ENCODE measurements around the gene SETBP1.

Gene SETBP1

DNA sequence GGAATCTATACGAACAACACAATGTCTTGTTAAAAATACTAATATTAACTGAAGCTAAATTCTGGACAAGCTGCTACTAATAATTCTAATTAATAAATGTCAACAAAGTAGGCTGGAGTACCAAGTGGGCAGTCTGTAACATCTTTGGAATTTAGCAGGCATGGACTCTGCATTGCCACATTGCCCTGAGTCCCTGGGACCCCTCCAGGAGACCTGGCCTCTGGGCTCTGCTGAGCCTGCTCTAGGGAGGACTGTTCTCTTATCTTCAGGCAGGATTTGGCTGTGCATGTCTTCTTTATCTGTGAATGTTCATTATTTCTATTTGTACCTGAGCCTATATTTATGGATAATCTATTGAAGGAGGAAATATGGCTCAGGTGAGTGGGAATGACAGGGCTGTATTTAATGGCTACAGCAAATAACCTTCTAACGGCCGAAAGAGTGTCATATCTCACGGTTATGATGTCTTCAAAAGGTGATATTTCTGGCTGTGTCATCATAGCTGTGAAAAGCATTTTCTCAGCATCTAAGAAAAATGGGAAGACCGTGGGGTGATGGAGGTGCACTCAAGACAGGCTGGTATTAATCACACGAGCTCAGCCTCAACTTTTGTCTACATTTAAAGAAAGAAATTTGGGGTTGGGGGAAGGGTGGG, 28.6 kb upstream of the SETBP1 start:
- no peaks in the 10 kb centered on the region for H3K9me2 ChIP-seq (ENCODE audit: low read depth, low read length)
- no peak overlapping the region for H3K4me2 ChIP-seq (ENCODE audit: low read length)
- no peaks in the 10 kb centered on the region for H4K20me1 ChIP-seq (ENCODE audit: insufficient read depth, low read length)
- H3K9ac ChIP-seq (ENCODE audit: low read length): no peak overlapping the region
- no peaks in the 10 kb centered on the region for H3K9me3 ChIP-seq (ENCODE audit: low read length)
- no peaks in the 10 kb centered on the region for H3K79me2 ChIP-seq (ENCODE audit: insufficient read depth, low read length)
- no peaks in the 10 kb centered on the region for H3F3A ChIP-seq (ENCODE audit: insufficient read depth, low read length)
- H3K36me3 ChIP-seq (ENCODE audit: insufficient read depth, low read length): no peaks in the 10 kb centered on the region
- no peaks in the 10 kb centered on the region for H3K4me1 ChIP-seq (ENCODE audit: insufficient read depth, low read length, severe bottlenecking)
- TF ChIP-seq EZH2 (IDR thresholded peaks at IDR 0.05; ENCODE audit: borderline replicate concordance, low read length): no peak
- TF ChIP-seq, protein P1, sequence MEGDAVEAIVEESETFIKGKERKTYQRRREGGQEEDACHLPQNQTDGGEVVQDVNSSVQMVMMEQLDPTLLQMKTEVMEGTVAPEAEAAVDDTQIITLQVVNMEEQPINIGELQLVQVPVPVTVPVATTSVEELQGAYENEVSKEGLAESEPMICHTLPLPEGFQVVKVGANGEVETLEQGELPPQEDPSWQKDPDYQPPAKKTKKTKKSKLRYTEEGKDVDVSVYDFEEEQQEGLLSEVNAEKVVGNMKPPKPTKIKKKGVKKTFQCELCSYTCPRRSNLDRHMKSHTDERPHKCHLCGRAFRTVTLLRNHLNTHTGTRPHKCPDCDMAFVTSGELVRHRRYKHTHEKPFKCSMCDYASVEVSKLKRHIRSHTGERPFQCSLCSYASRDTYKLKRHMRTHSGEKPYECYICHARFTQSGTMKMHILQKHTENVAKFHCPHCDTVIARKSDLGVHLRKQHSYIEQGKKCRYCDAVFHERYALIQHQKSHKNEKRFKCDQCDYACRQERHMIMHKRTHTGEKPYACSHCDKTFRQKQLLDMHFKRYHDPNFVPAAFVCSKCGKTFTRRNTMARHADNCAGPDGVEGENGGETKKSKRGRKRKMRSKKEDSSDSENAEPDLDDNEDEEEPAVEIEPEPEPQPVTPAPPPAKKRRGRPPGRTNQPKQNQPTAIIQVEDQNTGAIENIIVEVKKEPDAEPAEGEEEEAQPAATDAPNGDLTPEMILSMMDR (IDR thresholded peaks at IDR 0.05; ENCODE audit: low read length): no peak
- H2AFZ ChIP-seq (ENCODE audit: low read length): no peak overlapping the region
- no peak overlapping the region for H3K4me3 ChIP-seq (ENCODE audit: low read depth, low read length, poor library complexity, severe bottlenecking)
- no peaks in the 10 kb centered on the region for H3K27me3 ChIP-seq (ENCODE audit: insufficient read depth, low read length)
- H3K27ac ChIP-seq (ENCODE audit: low read depth, low read length, poor library complexity, severe bottlenecking): no peak overlapping the region

DNA sequence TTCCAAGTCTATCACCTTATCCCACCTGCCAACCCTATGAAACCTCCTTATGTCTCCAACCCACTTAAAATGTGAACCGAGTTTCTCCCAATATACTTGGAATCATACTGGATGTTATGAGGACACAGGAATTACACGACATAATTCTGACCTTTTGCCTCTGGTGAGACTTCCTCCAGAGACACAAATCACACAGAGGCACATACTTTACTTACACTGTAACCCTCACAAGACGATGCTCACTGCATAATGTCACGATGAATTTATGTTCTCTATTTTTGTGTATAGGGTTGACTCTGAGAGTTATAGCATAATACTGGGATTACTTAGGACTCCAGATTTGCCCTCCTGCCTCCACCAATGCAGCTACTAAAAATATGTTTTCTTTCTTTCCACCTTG, 28.0 kb upstream of the SETBP1 start:
- H3K79me2 ChIP-seq (ENCODE audit: insufficient read depth, low read length): no peaks in the 10 kb centered on the region
- no peak overlapping the region for H3K4me3 ChIP-seq (ENCODE audit: low read depth, low read length, poor library complexity, severe bottlenecking)
- no peaks in the 10 kb centered on the region for H3K4me1 ChIP-seq (ENCODE audit: insufficient read depth, low read length, severe bottlenecking)
- H3K36me3 ChIP-seq (ENCODE audit: insufficient read depth, low read length): no peaks in the 10 kb centered on the region
- H3F3A ChIP-seq (ENCODE audit: insufficient read depth, low read length): no peaks in the 10 kb centered on the region
- H4K20me1 ChIP-seq (ENCODE audit: insufficient read depth, low read length): no peaks in the 10 kb centered on the region
- no peak overlapping the region for H3K4me2 ChIP-seq (ENCODE audit: low read length)
- H3K9ac ChIP-seq (ENCODE audit: low read length): no peak overlapping the region
- no peak overlapping the region for H2AFZ ChIP-seq (ENCODE audit: low read length)
- no peak overlapping the region for H3K27ac ChIP-seq (ENCODE audit: low read depth, low read length, poor library complexity, severe bottlenecking)
- no peaks in the 10 kb centered on the region for H3K9me2 ChIP-seq (ENCODE audit: low read depth, low read length)
- no peak for TF ChIP-seq EZH2 (IDR thresholded peaks at IDR 0.05; ENCODE audit: borderline replicate concordance, low read length)
- TF ChIP-seq, protein P1 (IDR thresholded peaks at IDR 0.05; ENCODE audit: low read length): no peak
- H3K9me3 ChIP-seq (ENCODE audit: low read length): no peaks in the 10 kb centered on the region
- no peaks in the 10 kb centered on the region for H3K27me3 ChIP-seq (ENCODE audit: insufficient read depth, low read length)

DNA sequence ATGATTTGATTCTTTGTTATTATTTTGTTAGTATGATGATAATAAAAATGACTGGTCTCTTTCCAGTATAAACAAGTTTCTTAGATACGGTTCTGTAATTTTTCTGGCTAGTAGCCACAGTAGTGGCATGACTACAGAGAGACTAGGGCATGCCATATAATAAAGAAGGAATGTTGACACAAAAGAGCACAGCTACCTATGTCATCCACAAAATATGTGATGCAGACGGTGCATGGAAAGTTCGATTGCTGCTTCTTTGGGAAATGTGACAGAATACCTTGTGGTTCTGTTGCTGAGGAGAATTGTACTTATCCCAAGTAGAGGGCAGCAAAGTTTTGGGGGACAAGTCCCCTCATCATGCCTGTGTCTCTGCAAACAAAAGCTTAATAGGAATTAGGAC, 26.1 kb upstream of the SETBP1 start:
- H2AFZ ChIP-seq (ENCODE audit: low read length): no peak overlapping the region
- no peak overlapping the region for H3K4me3 ChIP-seq (ENCODE audit: low read depth, low read length, poor library complexity, severe bottlenecking)
- no peaks in the 10 kb centered on the region for H3K9me3 ChIP-seq (ENCODE audit: low read length)
- no peaks in the 10 kb centered on the region for H3K4me1 ChIP-seq (ENCODE audit: insufficient read depth, low read length, severe bottlenecking)
- H3K4me2 ChIP-seq (ENCODE audit: low read length): no peak overlapping the region
- no peaks in the 10 kb centered on the region for H3K9me2 ChIP-seq (ENCODE audit: low read depth, low read length)
- no peak for TF ChIP-seq EZH2 (IDR thresholded peaks at IDR 0.05; ENCODE audit: borderline replicate concordance, low read length)
- TF ChIP-seq, protein P1 (IDR thresholded peaks at IDR 0.05; ENCODE audit: low read length): no peak
- no peak overlapping the region for H3K27ac ChIP-seq (ENCODE audit: low read depth, low read length, poor library complexity, severe bottlenecking)
- no peaks in the 10 kb centered on the region for H3K36me3 ChIP-seq (ENCODE audit: insufficient read depth, low read length)
- no peaks in the 10 kb centered on the region for H4K20me1 ChIP-seq (ENCODE audit: insufficient read depth, low read length)
- H3K9ac ChIP-seq (ENCODE audit: low read length): no peak overlapping the region
- no peaks in the 10 kb centered on the region for H3F3A ChIP-seq (ENCODE audit: insufficient read depth, low read length)
- no peaks in the 10 kb centered on the region for H3K27me3 ChIP-seq (ENCODE audit: insufficient read depth, low read length)
- H3K79me2 ChIP-seq (ENCODE audit: insufficient read depth, low read length): no peaks in the 10 kb centered on the region
